ENCODE results near the gene MYCL.

Gene MYCL

GRCh38 chr1:39943471-39944290 is 42.0 kb upstream of the MYCL start:
- Histone ChIP-seq H3K4me3 (ENCODE audit: low read depth, low read length) (no peak overlapping the region), H3K36me3 (no peaks in the 10 kb centered on the region), H3K9me3 (ENCODE audit: severe bottlenecking) (no peaks in the 10 kb centered on the region), H3K27ac (no peak overlapping the region), H3K27me3 (ENCODE audit: insufficient read depth, low read depth, severe bottlenecking) (no peaks in the 10 kb centered on the region)
- TF ChIP-seq, protein P1, sequence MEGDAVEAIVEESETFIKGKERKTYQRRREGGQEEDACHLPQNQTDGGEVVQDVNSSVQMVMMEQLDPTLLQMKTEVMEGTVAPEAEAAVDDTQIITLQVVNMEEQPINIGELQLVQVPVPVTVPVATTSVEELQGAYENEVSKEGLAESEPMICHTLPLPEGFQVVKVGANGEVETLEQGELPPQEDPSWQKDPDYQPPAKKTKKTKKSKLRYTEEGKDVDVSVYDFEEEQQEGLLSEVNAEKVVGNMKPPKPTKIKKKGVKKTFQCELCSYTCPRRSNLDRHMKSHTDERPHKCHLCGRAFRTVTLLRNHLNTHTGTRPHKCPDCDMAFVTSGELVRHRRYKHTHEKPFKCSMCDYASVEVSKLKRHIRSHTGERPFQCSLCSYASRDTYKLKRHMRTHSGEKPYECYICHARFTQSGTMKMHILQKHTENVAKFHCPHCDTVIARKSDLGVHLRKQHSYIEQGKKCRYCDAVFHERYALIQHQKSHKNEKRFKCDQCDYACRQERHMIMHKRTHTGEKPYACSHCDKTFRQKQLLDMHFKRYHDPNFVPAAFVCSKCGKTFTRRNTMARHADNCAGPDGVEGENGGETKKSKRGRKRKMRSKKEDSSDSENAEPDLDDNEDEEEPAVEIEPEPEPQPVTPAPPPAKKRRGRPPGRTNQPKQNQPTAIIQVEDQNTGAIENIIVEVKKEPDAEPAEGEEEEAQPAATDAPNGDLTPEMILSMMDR (IDR thresholded peaks at IDR 0.05; ENCODE audit: low read depth, low read length), result no peak
- DNase-seq, result no peak

DNA sequence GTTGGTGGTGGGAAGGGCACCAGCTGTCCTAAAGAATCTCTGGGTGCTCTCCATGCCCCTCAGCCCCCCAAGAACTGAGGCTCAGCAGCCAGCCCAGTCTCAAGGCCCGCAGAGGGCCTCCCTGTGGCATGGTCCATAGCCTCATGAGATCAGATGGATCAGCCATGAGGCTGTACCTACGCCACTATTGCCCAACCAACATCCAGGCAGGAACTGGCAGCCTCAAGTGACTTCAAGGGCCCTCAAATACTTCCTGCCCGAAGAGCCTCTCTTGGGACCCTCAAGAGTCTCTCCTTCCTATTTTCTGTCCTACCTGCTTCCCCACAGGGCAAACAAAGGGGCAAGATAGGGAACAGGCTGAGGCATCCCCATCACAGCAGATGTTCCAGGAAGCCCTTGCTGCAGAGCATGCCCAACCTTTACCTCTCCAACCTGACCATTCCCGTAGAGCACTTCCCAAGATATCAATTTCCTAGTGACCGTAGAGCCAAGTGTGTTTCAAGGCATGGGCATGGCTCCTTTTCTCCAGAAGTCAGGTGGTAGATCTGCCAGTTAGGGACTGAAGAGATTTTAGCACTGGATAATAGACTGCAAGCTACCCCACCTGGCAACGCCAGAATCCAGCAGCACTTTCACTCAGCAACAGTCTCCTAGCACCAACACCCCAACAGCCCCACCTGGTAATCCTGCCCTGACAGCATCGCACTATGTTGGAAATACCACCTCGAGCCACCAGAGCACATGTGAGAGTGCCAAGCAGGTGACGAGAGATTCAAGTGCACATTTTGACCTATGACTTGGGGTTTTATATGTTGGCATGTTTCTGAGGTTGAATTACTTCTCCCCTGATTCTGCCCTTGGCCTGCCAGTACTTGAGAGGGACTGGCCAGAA is 39.5 kb upstream of the MYCL start:
- no peaks in the 10 kb centered on the region for H3K36me3 ChIP-seq
- H3K27me3 ChIP-seq (ENCODE audit: insufficient read depth, low read depth, severe bottlenecking), result no peaks in the 10 kb centered on the region
- no peak for DNase-seq
- TF ChIP-seq, protein P1 (IDR thresholded peaks at IDR 0.05; ENCODE audit: low read depth, low read length), result no peak
- no peak overlapping the region for H3K27ac ChIP-seq
- no peak overlapping the region for H3K4me3 ChIP-seq (ENCODE audit: low read depth, low read length)
- no peaks in the 10 kb centered on the region for H3K9me3 ChIP-seq (ENCODE audit: severe bottlenecking)

- TF ChIP-seq, protein P1 (IDR thresholded peaks at IDR 0.05; ENCODE audit: low read depth, low read length), result no peak
- no peak overlapping the region for H3K27ac ChIP-seq
- no peaks in the 10 kb centered on the region for H3K9me3 ChIP-seq (ENCODE audit: severe bottlenecking)
- no peaks in the 10 kb centered on the region for H3K36me3 ChIP-seq
- no peak overlapping the region for H3K4me3 ChIP-seq (ENCODE audit: low read depth, low read length)
- DNase-seq, result no peak
- no peaks in the 10 kb centered on the region for H3K27me3 ChIP-seq (ENCODE audit: insufficient read depth, low read depth, severe bottlenecking)
Measured at GRCh38 chr1:39940253-39940652, 38.5 kb upstream of the MYCL start.

DNA sequence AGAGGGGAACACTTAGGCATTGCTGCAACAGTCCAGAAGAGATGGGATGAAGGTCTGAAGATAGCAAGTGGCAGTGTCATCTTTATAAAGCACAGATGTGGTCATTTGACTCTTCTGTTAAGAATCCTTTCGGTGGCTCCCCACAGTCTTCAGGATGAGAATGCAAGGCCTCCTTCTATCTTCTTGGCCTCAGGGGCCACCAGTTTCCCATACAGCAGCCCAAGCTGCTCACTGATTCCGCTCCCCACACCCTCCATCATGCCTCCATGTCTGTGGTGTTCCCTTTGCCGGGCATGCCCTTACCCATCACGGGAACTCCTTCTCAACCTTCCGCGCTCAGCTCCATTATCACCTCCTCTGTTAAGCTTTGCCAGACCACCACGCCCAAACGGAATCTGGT is 37.1 kb upstream of the MYCL start:
- H3K36me3 ChIP-seq, result no peaks in the 10 kb centered on the region
- H3K27ac ChIP-seq, result no peak overlapping the region
- no peaks in the 10 kb centered on the region for H3K9me3 ChIP-seq (ENCODE audit: severe bottlenecking)
- H3K27me3 ChIP-seq (ENCODE audit: insufficient read depth, low read depth, severe bottlenecking), result no peaks in the 10 kb centered on the region
- TF ChIP-seq, protein P1 (IDR thresholded peaks at IDR 0.05; ENCODE audit: low read depth, low read length), result no peak
- DNase-seq, result no peak
- no peak overlapping the region for H3K4me3 ChIP-seq (ENCODE audit: low read depth, low read length)

- Histone ChIP-seq H3K9me3 (ENCODE audit: severe bottlenecking) (no peaks in the 10 kb centered on the region), H3K27ac (no peak overlapping the region), H3K27me3 (ENCODE audit: insufficient read depth, low read depth, severe bottlenecking) (no peaks in the 10 kb centered on the region), H3K4me3 (ENCODE audit: low read depth, low read length) (no peak overlapping the region), H3K36me3 (no peaks in the 10 kb centered on the region)
- DNase-seq, result no peak
- TF ChIP-seq, protein P1 (IDR thresholded peaks at IDR 0.05; ENCODE audit: low read depth, low read length), result no peak
Measured at GRCh38 chr1:39936724-39937491, 35.2 kb upstream of the MYCL start.

All from WERI-Rb-1 (cell line).